Adrenal gland (tissue), 5 donors: ENCODE results near the gene CNTNAP2.

ENCODE experiments used
- POLR2A ChIP-seq, 2 donors: fragments of 450-650 bp; IDR thresholded peaks; one replicate each; pipeline ENCODE4 v1.6.1; 2017; ENCODE audit warnings: antibody characterized with exemption in 2 of 2, mild to moderate bottlenecking in 2 of 2, moderate library complexity in 1 of 2
- TF ChIP-seq, protein P1 (sequence below), 6 experiments: fragments of 450-650 bp in 4 of 6; fragments of 200-600 bp in 2 of 6; sonication (generic) in 1 of 6; IDR thresholded peaks; 1 replicate in 5 of 6; 2 replicates in 1 of 6; pipeline versions ENCODE4 v1.5.1 to v1.8.0; 2016 to 2021; ENCODE audit warnings: antibody characterized with exemption in 6 of 6, mild to moderate bottlenecking in 2 of 6, moderate library complexity in 1 of 6
- donor health status: DM: no; HTN: no; CAD: no.

DNA sequence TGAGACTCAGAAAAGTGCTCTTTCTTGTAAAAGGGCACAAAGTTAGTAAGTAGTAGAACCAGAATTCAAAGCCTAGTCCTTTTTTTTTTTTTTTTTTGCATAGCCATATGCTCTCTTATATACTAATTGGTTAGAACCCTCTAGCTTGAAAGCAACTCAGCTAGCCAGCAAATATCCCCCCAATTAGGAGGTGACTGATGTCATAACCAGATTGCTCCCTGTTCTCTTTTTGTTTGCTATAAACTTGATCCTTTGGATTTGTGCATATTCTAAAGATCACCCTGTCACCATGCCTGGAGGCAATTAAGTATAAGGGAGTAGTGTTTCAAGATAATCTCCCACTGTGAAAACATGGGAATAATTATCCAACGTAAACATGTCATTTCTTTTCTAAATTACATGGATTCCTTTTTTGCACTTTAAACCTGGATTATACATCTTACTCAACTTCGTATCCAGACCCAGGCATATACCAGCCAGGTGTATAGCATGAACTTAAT, 963.4 kb downstream of the CNTNAP2 start:
- TF ChIP-seq POLR2A (IDR thresholded peaks at IDR 0.05): no peak
- TF ChIP-seq, protein P1, sequence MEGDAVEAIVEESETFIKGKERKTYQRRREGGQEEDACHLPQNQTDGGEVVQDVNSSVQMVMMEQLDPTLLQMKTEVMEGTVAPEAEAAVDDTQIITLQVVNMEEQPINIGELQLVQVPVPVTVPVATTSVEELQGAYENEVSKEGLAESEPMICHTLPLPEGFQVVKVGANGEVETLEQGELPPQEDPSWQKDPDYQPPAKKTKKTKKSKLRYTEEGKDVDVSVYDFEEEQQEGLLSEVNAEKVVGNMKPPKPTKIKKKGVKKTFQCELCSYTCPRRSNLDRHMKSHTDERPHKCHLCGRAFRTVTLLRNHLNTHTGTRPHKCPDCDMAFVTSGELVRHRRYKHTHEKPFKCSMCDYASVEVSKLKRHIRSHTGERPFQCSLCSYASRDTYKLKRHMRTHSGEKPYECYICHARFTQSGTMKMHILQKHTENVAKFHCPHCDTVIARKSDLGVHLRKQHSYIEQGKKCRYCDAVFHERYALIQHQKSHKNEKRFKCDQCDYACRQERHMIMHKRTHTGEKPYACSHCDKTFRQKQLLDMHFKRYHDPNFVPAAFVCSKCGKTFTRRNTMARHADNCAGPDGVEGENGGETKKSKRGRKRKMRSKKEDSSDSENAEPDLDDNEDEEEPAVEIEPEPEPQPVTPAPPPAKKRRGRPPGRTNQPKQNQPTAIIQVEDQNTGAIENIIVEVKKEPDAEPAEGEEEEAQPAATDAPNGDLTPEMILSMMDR (IDR thresholded peaks at IDR 0.05): no peak
